ENCODE data around the gene CYB5R3. TPM values are rescaled to one million over a fixed set of nuclear protein-coding genes. Genes with fewer than 3 reads are reported as not detected.

The CYB5R3 gene
- total RNA-seq, 5 donors from 2014 or later (not counting 1 experiment from before 2014, with no cell fraction given), result 40.8 to 58.6 (median 51.0) TPM

- WGBS (ENCODE audit: insufficient coverage), result 100% methylated on average over 3 of the region's 7 CpGs
- H3K36me3 Mint-ChIP-seq, result peaks cover 18% of the 10 kb centered on the region
- H3K9me3 Mint-ChIP-seq, result no peaks in the 10 kb centered on the region
- H3K4me1 Mint-ChIP-seq, result peaks cover 2 to 4% (median 3%) of the 10 kb centered on the region in 3 donors
- Histone ChIP-seq H3K9me3 (no peaks in the 10 kb centered on the region), H3K36me3 (ENCODE audit: control insufficient read depth in 2 of 2, extremely low read depth in 1 of 2, insufficient read depth in 1 of 2, low read length in 1 of 2) (peaks cover 41 to 64% of the 10 kb centered on the region in 2 donors), H3K4me3 (ENCODE audit: control insufficient read depth in 1 of 2, extremely low read depth in 1 of 2, low read length in 1 of 2) (no peak overlapping the region), H3K27ac (ENCODE audit: low read length) (no peak overlapping the region), H3K4me1 (ENCODE audit: control insufficient read depth in 1 of 2, extremely low read depth in 1 of 2, insufficient read depth in 2 of 2, low read length in 2 of 2) (peaks cover 0 to 3% of the 10 kb centered on the region in 2 experiments), H3K27me3 (replicated peaks in 1 of 2; ENCODE audit: control insufficient read depth in 2 of 2, extremely low read depth in 1 of 2, insufficient read depth in 2 of 2, low read length in 1 of 2) (no peaks in the 10 kb centered on the region)
- no peak for ATAC-seq (replicated peaks in 1 of 4)
- no peak overlapping the region for H3K27ac Mint-ChIP-seq
- ChIA-PET CTCF (no interaction called here), POLR2A (no interaction called here)
- DNase-seq, result no peak
- H3K27me3 Mint-ChIP-seq, result no peaks in the 10 kb centered on the region
- H3K4me3 Mint-ChIP-seq, result no peak overlapping the region
These were observed 22.8 kb downstream of the CYB5R3 start for GRCh38 chr22:42626431-42626830.

GRCh38 chr22:42625416-42625815 lies 23.8 kb downstream of the CYB5R3 start:
- ATAC-seq (replicated peaks in 1 of 4) (no peak), DNase-seq (no peak)
- Histone ChIP-seq H3K27me3 (replicated peaks in 1 of 2; ENCODE audit: control insufficient read depth in 2 of 2, extremely low read depth in 1 of 2, insufficient read depth in 2 of 2, low read length in 1 of 2) (no peaks in the 10 kb centered on the region), H3K36me3 (ENCODE audit: control insufficient read depth in 2 of 2, extremely low read depth in 1 of 2, insufficient read depth in 1 of 2, low read length in 1 of 2) (peaks cover 31 to 54% of the 10 kb centered on the region in 2 donors), H3K9me3 (no peaks in the 10 kb centered on the region), H3K4me1 (ENCODE audit: control insufficient read depth in 1 of 2, extremely low read depth in 1 of 2, insufficient read depth in 2 of 2, low read length in 2 of 2) (peaks cover 0 to 3% of the 10 kb centered on the region in 2 experiments), H3K27ac (ENCODE audit: low read length) (no peak overlapping the region), H3K4me3 (ENCODE audit: control insufficient read depth in 1 of 2, extremely low read depth in 1 of 2, low read length in 1 of 2) (no peak overlapping the region)
- WGBS (ENCODE audit: insufficient coverage), result 70% methylated on average over 2 of the region's 15 CpGs
- peaks cover 4 to 7% (median 4%) of the 10 kb centered on the region in 3 donors for H3K4me1 Mint-ChIP-seq
- H3K27me3 Mint-ChIP-seq, result no peaks in the 10 kb centered on the region
- H3K4me3 Mint-ChIP-seq, result no peak overlapping the region
- no peaks in the 10 kb centered on the region for H3K9me3 Mint-ChIP-seq
- ChIA-PET POLR2A (interaction anchor here in 1 of 2 donors (0.5 kb wide), 1 partner anchor 14 kb away, joined by 3 read pairs; no protein-coding TSS in a partner anchor), CTCF (interaction anchor here in 1 of 2 donors (0.5 to 0.9 kb wide), 2 partner anchors 12 to 152 kb away, joined by 3 read pairs; no protein-coding TSS in a partner anchor)
- H3K27ac Mint-ChIP-seq, result no peak overlapping the region
- peaks cover 18% of the 10 kb centered on the region for H3K36me3 Mint-ChIP-seq

GRCh38 chr22:42624551-42625106 lies 24.6 kb downstream of the CYB5R3 start:
- H3K27me3 Mint-ChIP-seq, result no peaks in the 10 kb centered on the region
- POLR2A ChIA-PET, result interaction anchor here in 1 of 2 donors (0.5 to 0.7 kb wide), 2 partner anchors 14 to 42 kb away, joined by 3 to 7 read pairs; no protein-coding TSS in a partner anchor
- no peak for DNase-seq
- WGBS (ENCODE audit: insufficient coverage), result 97% methylated on average over 6 of the region's 12 CpGs
- H3K4me1 Mint-ChIP-seq, result peaks cover 4 to 7% (median 4%) of the 10 kb centered on the region in 3 donors
- no peak for ATAC-seq (replicated peaks in 1 of 4)
- H3K27ac ChIP-seq (ENCODE audit: low read length), result no peak overlapping the region
- H3K27me3 ChIP-seq (replicated peaks in 1 of 2; ENCODE audit: control insufficient read depth in 2 of 2, extremely low read depth in 1 of 2, insufficient read depth in 2 of 2, low read length in 1 of 2), result no peaks in the 10 kb centered on the region
- H3K9me3 ChIP-seq, result no peaks in the 10 kb centered on the region
- peaks cover 26 to 48% of the 10 kb centered on the region in 2 donors for H3K36me3 ChIP-seq (ENCODE audit: control insufficient read depth in 2 of 2, extremely low read depth in 1 of 2, insufficient read depth in 1 of 2, low read length in 1 of 2)
- H3K4me3 ChIP-seq (ENCODE audit: control insufficient read depth in 1 of 2, extremely low read depth in 1 of 2, low read length in 1 of 2), result no peak overlapping the region
- peaks cover 15% of the 10 kb centered on the region for H3K36me3 Mint-ChIP-seq
- H3K4me1 ChIP-seq (ENCODE audit: control insufficient read depth in 1 of 2, extremely low read depth in 1 of 2, insufficient read depth in 2 of 2, low read length in 2 of 2), result peaks cover 0 to 3% of the 10 kb centered on the region in 2 experiments
- no peak overlapping the region for H3K4me3 Mint-ChIP-seq
- no peaks in the 10 kb centered on the region for H3K9me3 Mint-ChIP-seq
- H3K27ac Mint-ChIP-seq, result no peak overlapping the region
- CTCF ChIA-PET, result interaction anchor here in 1 of 2 donors (0.5 to 0.9 kb wide), 3 partner anchors 12 to 151 kb away, joined by 3 to 7 read pairs (median 3); no protein-coding TSS in a partner anchor

GRCh38 chr22:42623756-42624441 lies 25.3 kb downstream of the CYB5R3 start:
- no peak overlapping the region for H3K27ac ChIP-seq (ENCODE audit: low read length)
- WGBS (ENCODE audit: insufficient coverage), result 94% methylated on average over 26 of the region's 29 CpGs
- Mint-ChIP-seq H3K4me1 (peaks cover 4 to 7% (median 4%) of the 10 kb centered on the region in 3 donors), H3K27me3 (no peaks in the 10 kb centered on the region), H3K36me3 (peaks cover 15% of the 10 kb centered on the region), H3K4me3 (no peak overlapping the region), H3K27ac (no peak overlapping the region), H3K9me3 (no peaks in the 10 kb centered on the region)
- H3K9me3 ChIP-seq, result no peaks in the 10 kb centered on the region
- H3K4me1 ChIP-seq (ENCODE audit: control insufficient read depth in 1 of 2, extremely low read depth in 1 of 2, insufficient read depth in 2 of 2, low read length in 2 of 2), result peaks cover 0 to 3% of the 10 kb centered on the region in 2 experiments
- peaks cover 20 to 52% of the 10 kb centered on the region in 2 donors for H3K36me3 ChIP-seq (ENCODE audit: control insufficient read depth in 2 of 2, extremely low read depth in 1 of 2, insufficient read depth in 1 of 2, low read length in 1 of 2)
- POLR2A ChIA-PET, result interaction anchor here in 1 of 2 donors (0.7 to 1.3 kb wide), 2 partner anchors 13 to 43 kb away, joined by 3 to 7 read pairs; no protein-coding TSS in a partner anchor
- no peaks in the 10 kb centered on the region for H3K27me3 ChIP-seq (replicated peaks in 1 of 2; ENCODE audit: control insufficient read depth in 2 of 2, extremely low read depth in 1 of 2, insufficient read depth in 2 of 2, low read length in 1 of 2)
- ATAC-seq (replicated peaks in 1 of 4), result no peak
- no peak for DNase-seq
- CTCF ChIA-PET, result interaction anchor here in 1 of 2 donors (0.6 kb wide), 1 partner anchor 28 kb away, joined by 7 read pairs; no protein-coding TSS in a partner anchor
- H3K4me3 ChIP-seq (ENCODE audit: control insufficient read depth in 1 of 2, extremely low read depth in 1 of 2, low read length in 1 of 2), result no peak overlapping the region

- ChIA-PET POLR2A (interaction anchor here in 1 of 2 donors (1.3 kb wide), 1 partner anchor 13 kb away, joined by 3 read pairs; no protein-coding TSS in a partner anchor), CTCF (no interaction called here)
- no peak overlapping the region for H3K4me3 ChIP-seq (ENCODE audit: control insufficient read depth in 1 of 2, extremely low read depth in 1 of 2, low read length in 1 of 2)
- no peaks in the 10 kb centered on the region for H3K9me3 ChIP-seq
- Mint-ChIP-seq H3K4me3 (no peak overlapping the region), H3K27ac (no peak overlapping the region), H3K36me3 (peaks cover 14% of the 10 kb centered on the region), H3K4me1 (peaks cover 4 to 7% (median 4%) of the 10 kb centered on the region in 3 donors), H3K27me3 (no peaks in the 10 kb centered on the region), H3K9me3 (no peaks in the 10 kb centered on the region)
- 85% methylated on average over 18 of the region's 18 CpGs for WGBS (ENCODE audit: insufficient coverage)
- peaks cover 0 to 3% of the 10 kb centered on the region in 2 experiments for H3K4me1 ChIP-seq (ENCODE audit: control insufficient read depth in 1 of 2, extremely low read depth in 1 of 2, insufficient read depth in 2 of 2, low read length in 2 of 2)
- no peak overlapping the region for H3K27ac ChIP-seq (ENCODE audit: low read length)
- peaks cover 15 to 47% of the 10 kb centered on the region in 2 donors for H3K36me3 ChIP-seq (ENCODE audit: control insufficient read depth in 2 of 2, extremely low read depth in 1 of 2, insufficient read depth in 1 of 2, low read length in 1 of 2)
- H3K27me3 ChIP-seq (replicated peaks in 1 of 2; ENCODE audit: control insufficient read depth in 2 of 2, extremely low read depth in 1 of 2, insufficient read depth in 2 of 2, low read length in 1 of 2), result no peaks in the 10 kb centered on the region
- peak in 1 of 35 experiments; percentile 28 for DNase-seq
- ATAC-seq (replicated peaks in 1 of 4), result no peak
These were observed 25.9 kb downstream of the CYB5R3 start for GRCh38 chr22:42623301-42623751.

GRCh38 chr22:42622061-42622710 lies 27.0 kb downstream of the CYB5R3 start:
- ChIA-PET CTCF (interaction anchor here (0.6 to 1.0 kb wide), 2 partner anchors 15 to 675 kb away, joined by 3 to 5 read pairs; no protein-coding TSS in a partner anchor), POLR2A (interaction anchor here in 1 of 2 donors (0.7 to 1.3 kb wide), 2 partner anchors 15 to 16 kb away, joined by 3 read pairs; no protein-coding TSS in a partner anchor)
- H3K36me3 Mint-ChIP-seq, result peaks cover 11% of the 10 kb centered on the region

More at GRCh38 chr22:42622061-42622710, 27.0 kb downstream of the CYB5R3 start:
- DNase-seq (no peak), ATAC-seq (replicated peaks in 1 of 4) (no peak)
- H3K27ac Mint-ChIP-seq, result peak overlapping the region in 1 of 2 donors; percentile 28
- no peak overlapping the region for H3K4me3 Mint-ChIP-seq
- Histone ChIP-seq H3K4me3 (ENCODE audit: control insufficient read depth in 1 of 2, extremely low read depth in 1 of 2, low read length in 1 of 2) (no peak overlapping the region), H3K27ac (ENCODE audit: low read length) (no peak overlapping the region), H3K36me3 (ENCODE audit: control insufficient read depth in 2 of 2, extremely low read depth in 1 of 2, insufficient read depth in 1 of 2, low read length in 1 of 2) (peaks cover 15 to 36% of the 10 kb centered on the region in 2 donors), H3K9me3 (no peaks in the 10 kb centered on the region), H3K4me1 (ENCODE audit: control insufficient read depth in 1 of 2, extremely low read depth in 1 of 2, insufficient read depth in 2 of 2, low read length in 2 of 2) (peaks cover 0 to 3% of the 10 kb centered on the region in 2 experiments), H3K27me3 (replicated peaks in 1 of 2; ENCODE audit: control insufficient read depth in 2 of 2, extremely low read depth in 1 of 2, insufficient read depth in 2 of 2, low read length in 1 of 2) (no peaks in the 10 kb centered on the region)
- 95% methylated on average over 10 of the region's 20 CpGs for WGBS (ENCODE audit: insufficient coverage)
- H3K4me1 Mint-ChIP-seq, result peaks cover 4 to 8% (median 7%) of the 10 kb centered on the region in 3 donors
- H3K27me3 Mint-ChIP-seq, result no peaks in the 10 kb centered on the region
- H3K9me3 Mint-ChIP-seq, result no peaks in the 10 kb centered on the region
